ENCODE measurements around the gene TMEM95. TPM values are rescaled to one million over a fixed set of nuclear protein-coding genes. Genes with fewer than 3 reads are reported as not detected.

Gene TMEM95
- total RNA-seq, 1 experiment from 2014 or later: not detected

- peak; percentile 96 for DNase-seq (ENCODE audit: low spot score)
Measured at GRCh38 chr17:7403977-7404736, 49.2 kb downstream of the TMEM95 start, which contains the start of gene TMEM256. TMEM256 (minus strand) TSS chr17:7404097; CDS start chr17:7404084, 13 bp downstream.

DNA sequence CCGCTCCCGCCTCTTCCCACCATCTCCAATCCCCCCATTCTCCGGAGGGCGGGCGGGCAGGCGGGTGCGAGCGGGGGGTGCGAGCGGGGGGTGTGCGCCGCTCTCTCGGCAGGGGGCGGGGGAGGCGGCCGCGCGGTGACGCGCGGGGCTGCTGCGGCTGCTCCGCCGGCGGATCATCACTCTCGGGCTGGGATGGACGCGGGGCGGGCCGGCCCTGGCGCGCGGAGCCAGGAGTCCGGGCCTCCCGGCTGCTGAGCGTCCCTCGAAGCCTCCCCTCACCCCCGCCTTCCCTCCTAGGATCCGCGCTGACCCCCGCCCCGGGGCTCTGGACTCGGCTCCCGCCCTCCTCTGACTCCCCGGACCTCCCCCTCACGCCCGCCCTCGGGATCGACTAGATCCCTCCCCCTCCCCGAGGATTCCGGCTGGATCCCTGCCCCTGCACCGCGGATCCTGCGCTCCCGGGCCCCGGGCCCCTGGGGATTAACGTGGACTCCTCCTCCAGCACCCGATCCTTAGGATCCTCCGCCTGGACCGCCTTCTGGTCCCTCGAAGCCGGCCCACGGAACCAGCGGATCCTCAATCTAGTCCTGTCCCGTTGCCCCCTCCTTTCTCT lies 49.9 kb downstream of the TMEM95 start:
- DNase-seq (ENCODE audit: low spot score): no peak

GRCh38 chr17:7405350-7406234 lies 50.6 kb downstream of the TMEM95 start:
- DNase-seq (ENCODE audit: low spot score): no peak

DNA sequence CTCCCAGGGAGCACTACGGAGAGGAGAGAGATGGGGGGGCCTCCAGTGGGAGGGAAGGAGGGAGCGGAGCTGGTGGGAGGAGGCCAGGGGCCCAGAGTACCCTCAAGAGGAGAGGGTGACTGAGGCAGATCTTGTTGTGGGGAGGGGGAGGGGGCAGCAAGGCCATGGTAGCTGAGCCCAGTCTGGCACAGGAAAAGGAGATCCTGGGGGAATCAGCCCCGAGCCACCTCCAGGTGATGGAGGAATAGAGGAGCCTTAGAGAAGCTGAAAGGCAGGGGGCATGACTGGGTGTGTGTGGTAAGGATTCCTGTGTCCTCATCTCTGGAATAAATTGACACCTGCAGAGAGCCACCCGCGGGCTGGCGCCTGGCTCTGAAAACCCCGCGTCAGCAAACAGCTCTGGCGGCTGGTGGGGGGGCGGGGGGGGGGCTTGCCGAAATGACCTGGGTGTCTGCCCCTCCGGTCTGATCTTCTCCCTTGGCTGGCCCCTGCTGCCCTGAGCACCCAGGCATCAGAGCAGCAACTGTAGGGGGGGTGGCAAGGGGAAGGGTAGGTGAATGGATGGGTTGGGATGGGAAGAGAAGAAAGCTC lies 51.4 kb downstream of the TMEM95 start:
- DNase-seq (ENCODE audit: low spot score): no peak

Other genes with a start within 250 kb of the TMEM95 start
- gene ASGR2, start 240.3 kb upstream of the TMEM95 start, total RNA-seq (2014; rRNA removed; shearing (Covaris generic)): 0.10 TPM in 1 of 2 replicates, not detected in the other
- 1.4 TPM in 1 of 2 replicates, not detected in the other for gene ASGR1, start 175.8 kb upstream of the TMEM95 start, total RNA-seq (2014; rRNA removed; shearing (Covaris generic))
- 2.3 and 3.9 TPM in 2 replicates for gene DLG4, start 135.3 kb upstream of the TMEM95 start, total RNA-seq (2014; rRNA removed; shearing (Covaris generic))
- 118 and 161 TPM in 2 replicates for gene ACADVL, start 135.2 kb upstream of the TMEM95 start, total RNA-seq (2014; rRNA removed; shearing (Covaris generic))
- 24.8 and 36.1 TPM in 2 replicates for gene DVL2, start 120.6 kb upstream of the TMEM95 start, total RNA-seq (2014; rRNA removed; shearing (Covaris generic))
- 37.5 and 45.3 TPM in 2 replicates for gene PHF23, start 115.7 kb upstream of the TMEM95 start, total RNA-seq (2014; rRNA removed; shearing (Covaris generic))
- gene GABARAP, start 112.7 kb upstream of the TMEM95 start, total RNA-seq (2014; rRNA removed; shearing (Covaris generic)): 396 and 471 TPM in 2 replicates
- 18.2 and 19.8 TPM in 2 replicates for gene CTDNEP1, start 103.4 kb upstream of the TMEM95 start, total RNA-seq (2014; rRNA removed; shearing (Covaris generic))
- gene ELP5, start 102.9 kb upstream of the TMEM95 start, total RNA-seq (2014; rRNA removed; shearing (Covaris generic)): 25.1 and 30.0 TPM in 2 replicates
- gene CLDN7, start 92.7 kb upstream of the TMEM95 start, total RNA-seq (2014; rRNA removed; shearing (Covaris generic)): not detected in 2 replicates
- 0.17 and 0.23 TPM in 2 replicates for gene SLC2A4, start 73.4 kb upstream of the TMEM95 start, total RNA-seq (2014; rRNA removed; shearing (Covaris generic))
- not detected in 2 replicates for gene YBX2, start 60.5 kb upstream of the TMEM95 start, total RNA-seq (2014; rRNA removed; shearing (Covaris generic))
- gene EIF5A, start 47.5 kb upstream of the TMEM95 start, total RNA-seq (2014; rRNA removed; shearing (Covaris generic)): 460 and 526 TPM in 2 replicates
- 55.9 and 65.1 TPM in 2 replicates for gene GPS2, start 39.8 kb upstream of the TMEM95 start, total RNA-seq (2014; rRNA removed; shearing (Covaris generic))
- gene NEURL4, start 25.8 kb upstream of the TMEM95 start, total RNA-seq (2014; rRNA removed; shearing (Covaris generic)): 3.4 and 3.5 TPM in 2 replicates
- 0.19 TPM in 1 of 2 replicates, not detected in the other for gene ACAP1, start 18.6 kb upstream of the TMEM95 start, total RNA-seq (2014; rRNA removed; shearing (Covaris generic))
- gene KCTD11, start 3.0 kb upstream of the TMEM95 start, total RNA-seq (2014; rRNA removed; shearing (Covaris generic)): 0.78 and 2.4 TPM in 2 replicates
- gene TNK1, start 25.9 kb downstream of the TMEM95 start, total RNA-seq (2014; rRNA removed; shearing (Covaris generic)): not detected in 2 replicates
- 20.0 and 22.7 TPM in 2 replicates for gene PLSCR3, start 39.4 kb downstream of the TMEM95 start, total RNA-seq (2014; rRNA removed; shearing (Covaris generic))
- 76.1 and 108 TPM in 2 replicates for gene TMEM256, start 48.9 kb downstream of the TMEM95 start, total RNA-seq (2014; rRNA removed; shearing (Covaris generic))
- gene NLGN2, start 52.7 kb downstream of the TMEM95 start, total RNA-seq (2014; rRNA removed; shearing (Covaris generic)): 3.1 and 3.5 TPM in 2 replicates
- not detected in 2 replicates for gene SPEM1, start 65.2 kb downstream of the TMEM95 start, total RNA-seq (2014; rRNA removed; shearing (Covaris generic))
- gene SPEM2, start 70.5 kb downstream of the TMEM95 start, total RNA-seq (2014; rRNA removed; shearing (Covaris generic)): not detected in 2 replicates
- not detected in 2 replicates for gene SPEM3, start 73.7 kb downstream of the TMEM95 start, total RNA-seq (2014; rRNA removed; shearing (Covaris generic))
- 0.81 and 2.0 TPM in 2 replicates for gene TMEM102, start 80.3 kb downstream of the TMEM95 start, total RNA-seq (2014; rRNA removed; shearing (Covaris generic))
- not detected in 2 replicates for gene FGF11, start 84.4 kb downstream of the TMEM95 start, total RNA-seq (2014; rRNA removed; shearing (Covaris generic))
- 4.4 and 6.3 TPM in 2 replicates for gene CHRNB1, start 89.9 kb downstream of the TMEM95 start, total RNA-seq (2014; rRNA removed; shearing (Covaris generic))
- 4.5 and 7.5 TPM in 2 replicates for gene ZBTB4, start 124.5 kb downstream of the TMEM95 start, total RNA-seq (2014; rRNA removed; shearing (Covaris generic))
- gene SLC35G6, start 126.3 kb downstream of the TMEM95 start, total RNA-seq (2014; rRNA removed; shearing (Covaris generic)): not detected in 2 replicates
- 9.9 and 11.3 TPM in 2 replicates for gene POLR2A, start 129.2 kb downstream of the TMEM95 start, total RNA-seq (2014; rRNA removed; shearing (Covaris generic))
- gene TNFSF12, start 193.9 kb downstream of the TMEM95 start, total RNA-seq (2014; rRNA removed; shearing (Covaris generic)): 2.4 TPM in 1 of 2 replicates, not detected in the other
- gene TNFSF13, start 203.6 kb downstream of the TMEM95 start, total RNA-seq (2014; rRNA removed; shearing (Covaris generic)): 0.43 TPM in 1 of 2 replicates, not detected in the other
- 59.5 and 61.3 TPM in 2 replicates for gene SENP3, start 206.8 kb downstream of the TMEM95 start, total RNA-seq (2014; rRNA removed; shearing (Covaris generic))
- gene CD68, start 224.5 kb downstream of the TMEM95 start, total RNA-seq (2014; rRNA removed; shearing (Covaris generic)): 19.9 and 21.6 TPM in 2 replicates
- 146 and 193 TPM in 2 replicates for gene MPDU1, start 228.7 kb downstream of the TMEM95 start, total RNA-seq (2014; rRNA removed; shearing (Covaris generic))
- not detected in 2 replicates for gene SOX15, start 234.9 kb downstream of the TMEM95 start, total RNA-seq (2014; rRNA removed; shearing (Covaris generic))

Measured in H4 (cell line).